GM18519 (cell line): Measurements from ENCODE around the gene WLS.
"Not testable (repeated sequence)": the region's sequence is repeated elsewhere in the genome, so short reads cannot be mapped to it uniquely, and the experiment has no call there.

Source experiments
- ATAC-seq: cut with Tn5 transposase; IDR thresholded peaks from one replicate; pipeline ENCODE4 v1.9.1; 2021; ENCODE audit warnings: mild to moderate bottlenecking, moderate library complexity; ENCODE audit not compliant: unreplicated experiment, low FRiP score

WLS gene

DNA sequence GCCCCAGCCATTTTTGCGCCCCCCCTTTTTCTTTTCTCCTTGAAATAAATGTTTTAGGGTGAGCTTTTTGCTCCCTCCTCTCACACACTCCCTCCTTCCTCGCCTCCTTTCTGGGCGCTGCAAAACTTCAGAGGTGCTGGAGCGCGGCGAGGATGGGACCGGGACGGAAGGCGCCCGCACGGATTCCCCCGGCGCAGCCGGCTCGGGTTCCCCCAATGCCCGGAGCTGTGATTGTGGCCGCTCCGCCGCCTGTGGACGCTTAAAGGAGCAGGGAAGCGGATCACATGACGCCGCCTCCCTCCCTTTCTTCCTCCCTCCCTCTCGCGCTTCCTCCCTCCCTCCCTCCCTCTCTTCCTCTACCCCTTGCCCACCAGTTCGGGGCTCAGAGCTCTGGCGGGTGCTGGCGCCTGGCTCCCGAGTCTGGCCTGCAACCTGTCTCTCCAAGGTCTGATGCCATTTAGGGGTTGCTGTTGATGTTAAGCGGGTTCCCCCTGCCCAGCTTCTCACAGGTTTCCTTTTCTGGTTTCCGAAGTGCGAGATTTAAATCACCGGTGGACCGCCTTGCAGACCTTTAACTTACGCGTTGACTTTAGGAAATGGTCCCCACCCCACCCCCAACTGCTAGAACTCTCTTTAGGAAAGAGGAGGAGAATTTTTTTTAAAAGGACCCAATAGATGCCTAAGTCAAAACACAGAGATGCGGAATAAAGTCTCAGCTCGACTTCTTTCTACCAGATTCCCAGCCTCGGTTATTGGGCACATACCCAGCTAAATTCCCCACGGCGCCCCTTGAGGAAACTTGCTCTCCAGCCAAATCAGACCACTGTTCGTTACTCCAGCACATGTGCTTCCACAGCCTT, at the start of gene WLS:
Gene WLS (minus strand): TSS at position 235 of the 860 bp plus-strand sequence. CDS start 224 bp downstream, at position 11.
- ATAC-seq = no peak

DNA sequence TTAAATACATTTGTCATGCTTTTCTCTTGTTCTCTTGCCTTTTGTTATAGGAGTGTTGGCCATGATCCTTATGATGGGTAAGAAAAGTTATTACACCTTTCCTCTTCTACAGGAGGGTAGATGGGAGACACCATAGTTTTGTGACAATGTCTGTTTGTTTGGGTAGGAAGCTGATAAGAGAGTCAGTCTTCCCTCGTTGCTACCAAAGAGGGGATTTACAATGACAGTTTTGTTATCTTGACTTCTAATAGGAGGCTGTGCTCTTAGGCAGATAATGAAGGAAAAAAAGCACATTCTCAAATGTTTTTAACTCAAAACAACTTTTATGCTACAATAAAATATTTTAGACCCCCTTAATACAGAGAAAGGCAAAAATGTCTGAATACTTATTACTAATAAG, 48.0 kb upstream of the WLS start:
- ATAC-seq = no peak

DNA sequence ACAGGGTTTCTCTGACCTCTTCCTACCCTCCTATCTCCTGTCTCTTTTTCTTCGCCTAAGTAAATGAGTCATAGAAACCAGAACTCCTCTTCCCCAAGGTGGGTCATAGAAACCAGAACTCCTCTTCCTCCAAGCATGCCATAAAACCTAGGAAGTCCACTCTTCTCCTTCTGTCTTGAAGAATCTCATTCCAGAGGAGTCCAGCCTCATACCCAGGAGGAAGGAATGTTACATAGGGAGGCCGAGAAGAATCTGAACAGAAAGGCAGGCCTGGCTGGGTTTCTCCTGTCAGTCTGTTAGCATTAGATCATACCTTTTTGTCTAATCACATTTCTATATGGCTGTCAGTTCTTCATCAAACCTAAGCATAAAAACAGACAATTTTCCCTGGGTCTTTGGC, 47.5 kb upstream of the WLS start:
- no peak for ATAC-seq

GRCh38 chr1:68278221-68278620, 45.9 kb upstream of the WLS start:
- no peak for ATAC-seq

DNA sequence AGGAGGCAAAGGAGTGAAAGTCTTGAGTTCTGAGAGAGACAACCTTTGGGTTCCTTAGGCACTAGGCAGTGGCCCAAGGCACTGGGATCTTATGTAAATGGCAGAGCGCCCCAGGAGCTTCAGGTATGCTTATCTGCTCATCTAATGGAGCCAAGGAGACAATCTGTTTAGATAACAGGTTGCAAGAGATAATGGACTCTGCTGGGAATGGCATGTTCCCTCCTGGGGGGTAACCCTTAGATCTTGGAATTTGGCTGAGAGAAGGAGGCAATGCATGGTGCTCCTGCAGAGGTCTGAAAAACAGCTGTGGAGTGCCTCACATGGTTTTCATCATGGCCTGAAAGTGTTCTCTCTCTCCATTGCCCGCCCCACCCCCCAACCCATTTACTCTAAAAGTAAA, 44.1 kb upstream of the WLS start:
- ATAC-seq = no peak

- no peak for ATAC-seq
These were observed 41.2 kb upstream of the WLS start for GRCh38 chr1:68273530-68273929.

DNA sequence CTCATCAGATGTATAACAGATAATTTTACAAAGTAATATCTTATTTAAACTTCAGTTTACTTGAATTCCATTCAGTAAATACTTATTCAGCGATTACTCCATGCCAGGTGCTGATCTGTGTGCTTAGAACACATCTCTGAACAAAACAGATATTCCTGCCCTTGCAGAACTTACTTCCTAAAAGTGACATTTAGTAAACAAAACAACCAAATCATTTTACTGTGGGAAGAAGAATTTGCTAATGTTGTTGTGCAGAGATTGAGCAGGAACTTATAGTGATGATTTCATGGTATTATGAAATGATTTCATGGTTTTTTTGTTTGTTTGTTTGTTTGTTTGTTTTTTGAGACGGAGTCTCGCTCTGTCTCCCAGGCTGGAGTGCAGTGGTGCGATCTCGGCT, 39.3 kb upstream of the WLS start:
- no peak for ATAC-seq

DNA sequence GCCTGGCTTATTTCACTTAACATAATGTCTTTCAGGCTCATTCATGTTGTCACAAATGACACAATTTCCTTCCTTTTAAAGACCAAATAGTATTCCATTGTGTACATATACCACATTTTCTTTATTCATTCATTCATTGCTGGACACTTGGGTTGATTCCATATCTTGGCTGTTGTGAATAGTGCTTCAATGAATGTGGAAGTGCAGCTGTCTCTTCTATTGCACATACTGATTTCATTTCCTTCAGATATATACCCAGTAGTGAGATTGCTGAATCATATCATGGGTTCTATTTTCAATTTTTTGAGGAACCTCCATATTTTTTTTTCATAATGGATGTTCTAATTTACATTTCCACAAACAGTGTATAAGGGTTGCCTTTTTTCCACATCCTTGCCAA, 38.6 kb upstream of the WLS start:
- ATAC-seq = no peak

DNA sequence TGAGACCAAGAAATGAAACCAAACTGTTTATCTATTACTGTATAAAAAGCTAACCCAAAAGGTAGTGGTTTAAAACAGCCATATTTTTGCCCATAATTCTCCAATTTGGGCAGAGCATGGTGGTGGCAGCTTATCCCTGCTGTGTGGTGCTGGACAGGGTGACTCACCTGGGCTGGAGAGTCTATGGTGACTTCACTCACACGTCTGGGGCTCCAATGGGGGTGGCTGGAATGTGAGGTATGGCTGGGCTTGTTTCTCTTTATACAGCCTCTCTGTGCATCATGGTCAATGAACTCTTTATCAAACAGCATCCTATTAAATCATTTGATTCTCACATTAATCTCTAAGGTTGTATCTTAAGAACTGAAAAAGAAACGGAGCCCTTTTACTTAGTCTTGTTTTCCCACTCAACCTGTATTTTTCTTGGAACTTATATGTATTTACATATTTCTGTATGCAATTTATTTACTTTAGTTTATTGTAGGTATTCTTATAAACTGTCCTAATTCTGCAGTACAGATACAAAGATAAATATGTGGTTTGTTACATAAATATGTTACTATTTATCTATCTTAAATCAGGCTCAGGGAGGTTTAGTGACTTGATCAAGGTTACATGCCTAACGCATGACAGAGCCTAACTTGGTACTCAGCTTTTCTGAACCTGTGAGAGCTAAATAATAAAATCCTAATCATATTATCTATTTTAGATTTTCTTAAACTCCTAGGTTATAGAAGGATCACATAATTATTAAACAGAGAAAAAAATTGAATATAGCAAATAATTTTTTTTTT, 37.5 kb upstream of the WLS start:
- ATAC-seq = no peak

DNA sequence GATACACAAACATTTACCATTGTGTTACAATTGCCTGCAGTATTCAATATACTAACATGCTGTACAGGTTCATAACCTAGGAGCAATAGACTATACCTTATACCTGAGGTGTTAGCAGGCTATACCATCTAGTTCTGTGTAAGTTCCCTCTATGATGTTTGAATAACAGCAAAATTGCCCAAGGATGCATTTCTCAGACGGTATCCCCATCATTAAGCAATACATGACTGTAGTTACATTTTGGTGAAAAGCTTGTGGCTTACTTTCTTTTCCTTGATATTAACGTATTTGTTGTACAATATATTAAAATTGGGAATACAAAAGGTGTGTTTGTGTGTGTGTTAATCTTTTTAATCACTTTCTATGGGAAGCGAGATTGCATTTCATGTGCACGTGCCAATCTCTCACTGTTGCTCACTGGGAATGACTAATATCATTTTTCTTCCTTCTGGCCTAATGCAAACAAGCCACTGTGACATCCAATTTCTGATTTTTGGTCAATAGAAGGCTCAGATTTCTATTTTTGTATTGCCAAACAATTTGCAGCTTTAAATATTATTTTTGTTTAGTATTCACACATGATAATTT, 36.7 kb upstream of the WLS start:
- no peak for ATAC-seq

GRCh38 chr1:68256824-68257223, 24.5 kb upstream of the WLS start:
- ATAC-seq = not testable (repeated sequence)

GRCh38 chr1:68255301-68255700, 23.0 kb upstream of the WLS start:
- ATAC-seq = no peak

GRCh38 chr1:68254667-68255226, 22.4 kb upstream of the WLS start:
- no peak for ATAC-seq

DNA sequence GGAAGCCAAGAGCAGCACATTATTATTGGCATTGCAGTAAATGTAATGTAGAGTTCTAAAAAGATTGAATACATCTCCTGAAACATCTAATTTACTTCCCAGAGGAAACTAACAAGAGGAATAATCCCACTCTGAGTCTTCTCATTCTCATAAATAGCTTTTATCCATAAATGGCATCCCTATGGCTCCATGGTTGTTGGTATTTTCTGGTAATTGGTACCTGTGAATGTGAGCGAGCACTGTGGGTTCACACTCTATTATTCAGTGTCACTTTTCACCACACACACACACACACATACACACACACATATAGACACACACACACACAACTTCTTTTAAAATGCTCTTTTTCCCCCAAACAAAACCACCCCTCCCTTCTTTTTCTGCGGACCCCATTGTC, 4.7 kb upstream of the WLS start:
- no peak for ATAC-seq

- no peak for ATAC-seq
These were observed 1.8 kb upstream of the WLS start for GRCh38 chr1:68234094-68234493.

DNA sequence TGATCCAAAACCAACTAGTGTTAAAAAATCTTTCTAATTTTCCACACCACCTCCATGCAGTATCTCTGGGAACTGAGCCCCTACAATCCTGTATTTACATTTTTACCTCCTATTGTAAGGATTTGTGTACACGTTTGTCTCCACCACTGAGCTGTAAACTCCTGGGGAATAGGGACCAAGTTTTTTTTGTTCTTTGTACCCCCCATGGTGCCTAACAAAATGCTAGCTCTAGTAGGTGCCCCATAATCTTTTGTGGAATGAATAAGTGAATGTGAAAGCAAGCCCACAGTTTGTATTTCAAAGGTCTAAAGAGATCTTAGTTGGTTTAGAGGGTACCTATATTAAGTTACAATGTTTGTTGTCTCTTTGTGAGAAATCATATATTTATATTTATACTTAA, 879 bp upstream of the WLS start:
- no peak for ATAC-seq

DNA sequence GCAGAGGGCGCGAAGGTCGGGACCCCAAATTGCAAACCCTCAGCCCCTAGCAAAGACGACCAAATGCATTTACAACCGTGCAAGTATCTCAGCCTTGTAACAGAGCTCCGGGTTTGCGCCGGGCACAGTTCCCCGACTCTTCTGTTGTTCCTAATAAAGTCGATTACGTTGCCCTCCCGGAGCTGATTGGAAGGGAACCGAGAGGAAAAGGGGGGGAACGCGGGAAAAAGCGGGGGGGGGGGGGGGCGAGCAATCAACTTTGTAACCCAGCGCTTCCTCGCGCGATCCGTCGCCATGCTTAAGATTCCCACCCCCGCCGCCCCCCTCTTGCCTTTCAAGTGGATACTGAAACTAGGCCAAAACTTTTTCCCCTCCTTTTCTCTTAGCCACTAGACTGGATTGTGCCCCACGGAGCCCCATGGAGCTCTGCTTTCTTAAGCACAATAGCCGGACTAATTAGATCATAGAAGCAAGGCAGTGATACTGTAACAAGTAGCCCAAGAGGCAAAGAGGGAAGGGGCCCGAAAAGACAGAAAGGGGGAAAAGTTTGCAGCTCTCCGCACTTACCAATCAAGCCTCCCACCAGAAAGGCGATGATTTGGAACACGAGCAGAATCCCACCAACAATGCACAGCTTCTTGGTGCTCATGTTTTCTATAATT, 565 bp downstream of the WLS start:
- no peak for ATAC-seq

DNA sequence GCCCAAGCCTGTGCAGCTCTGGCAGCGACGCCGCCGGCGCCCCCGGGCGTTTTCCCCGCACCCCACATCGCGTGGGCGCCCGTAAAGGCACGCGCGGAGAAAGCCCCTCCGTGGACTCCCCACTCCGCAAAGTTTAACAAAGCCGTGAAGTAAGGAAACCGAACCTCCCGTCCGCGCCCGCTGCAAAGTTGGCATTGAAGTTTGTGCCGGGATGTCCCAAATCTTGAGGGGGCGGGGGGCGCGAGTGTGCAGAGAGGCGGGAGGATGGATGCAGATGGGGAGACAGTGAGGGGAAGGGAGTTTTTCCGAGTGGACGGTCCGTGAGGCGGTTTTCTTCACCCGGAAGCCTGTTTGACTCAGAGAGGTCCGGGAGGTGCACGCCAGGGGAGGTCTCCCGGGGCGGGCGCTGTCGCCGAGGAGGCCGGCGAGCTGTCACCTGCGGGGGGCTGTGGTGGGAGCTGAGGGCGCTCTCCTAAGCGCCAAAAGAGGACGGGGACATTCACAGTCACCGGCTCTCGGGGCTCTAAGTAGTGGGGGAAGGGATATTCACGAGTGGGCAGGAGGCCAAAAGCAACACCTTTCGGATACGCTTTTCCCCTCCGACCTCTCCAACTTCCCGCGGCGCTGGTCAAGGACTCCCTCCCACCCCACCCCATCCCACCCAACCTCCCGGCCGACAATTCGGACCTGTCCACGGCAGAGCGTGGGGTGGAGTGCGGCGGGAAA, 1.3 kb downstream of the WLS start:
- no peak for ATAC-seq

DNA sequence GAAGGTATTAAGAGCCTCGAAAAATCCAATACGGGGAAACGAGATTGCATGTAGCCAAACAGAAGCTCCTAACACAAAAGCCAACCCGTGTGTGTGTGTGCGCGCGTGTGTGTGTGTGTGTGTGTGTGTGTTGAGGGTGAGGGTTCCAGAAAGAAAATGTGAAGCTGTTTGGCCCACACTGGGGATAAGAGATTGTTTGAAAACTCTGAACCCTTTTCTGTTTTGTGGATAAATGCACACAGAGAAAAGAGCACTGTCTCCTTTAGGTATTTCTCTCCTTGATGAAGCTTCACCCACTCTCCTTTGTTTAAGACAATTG, 1.9 kb downstream of the WLS start:
- ATAC-seq = no peak
